Tibial artery (tissue), 4 donors: Measurements from ENCODE around the gene CBLC.

Source experiments
- DNase-seq, 2 donors: peaks; one replicate each; pipeline ENCODE4 v3.0.0-alpha.2; 2019
- H3K27ac ChIP-seq, 2 donors: fragments of 200-600 bp; sonication (generic) in 1 of 2; 1 replicate in 1 of 2; 2 replicates in 1 of 2; pipeline ENCODE4 v1.5.1; 2018 to 2019; ENCODE audit warnings: mild to moderate bottlenecking in 1 of 2
- H3K27me3 ChIP-seq, 2 donors: fragments of 200-600 bp; sonication (generic) in 1 of 2; one replicate each; pipeline versions ENCODE4 v1.5.1 to v1.6.0; 2016 to 2019
- H3K36me3 ChIP-seq, 3 donors: fragments of 200-600 bp; sonication (generic) in 2 of 3; one replicate each; pipeline ENCODE4 v1.5.1; 2016 to 2019; ENCODE audit warnings: mild to moderate bottlenecking in 2 of 3
- H3K4me1 ChIP-seq, 4 donors: fragments of 200-600 bp; sonication (generic) in 2 of 4; 1 replicate in 3 of 4; 2 replicates in 1 of 4; pipeline ENCODE4 v1.5.1; 2016 to 2019
- H3K4me3 ChIP-seq, 2 donors: fragments of 200-600 bp; sonication (generic) in 1 of 2; 1 replicate in 1 of 2; 2 replicates in 1 of 2; pipeline ENCODE4 v1.5.1; 2018 to 2019; ENCODE audit warnings: mild to moderate bottlenecking in 2 of 2
- H3K9me3 ChIP-seq, 3 donors: fragments of 200-600 bp; sonication (generic) in 1 of 3; one replicate each; pipeline ENCODE4 v1.5.1; 2016 to 2019
- CTCF ChIP-seq, 2 experiments: fragments of 200-600 bp in 1 of 2; fragments of 450-650 bp in 1 of 2; IDR thresholded peaks; one replicate each; pipeline ENCODE4 v1.5.1; 2017 to 2019; ENCODE audit warnings: antibody characterized with exemption in 2 of 2, mild to moderate bottlenecking in 1 of 2, moderate library complexity in 1 of 2
- intact Hi-C: fragments of 100-400 bp; cut with DNase I; formaldehyde crosslinking; loops from one replicate; pipeline ENCODE4 v1.15.0; 2023; ENCODE audit warnings: low total_unique reads

The CBLC gene

GRCh38 chr19:44756089-44756562 is 21.6 kb upstream of the CBLC start:
- peak overlapping the region; percentile 84 to 93 for H3K27ac ChIP-seq
- peaks cover 8 to 71% (median 62%) of the 10 kb centered on the region in 4 donors for H3K4me1 ChIP-seq
- no peaks in the 10 kb centered on the region for H3K9me3 ChIP-seq
- no peak for DNase-seq
- no peak overlapping the region for H3K4me3 ChIP-seq
- no peak for TF ChIP-seq CTCF (IDR thresholded peaks at IDR 0.05)
- no peaks in the 10 kb centered on the region for H3K27me3 ChIP-seq
- peaks cover 6 to 55% (median 23%) of the 10 kb centered on the region in 3 donors for H3K36me3 ChIP-seq
- intact Hi-C loops: no loop called here

DNA sequence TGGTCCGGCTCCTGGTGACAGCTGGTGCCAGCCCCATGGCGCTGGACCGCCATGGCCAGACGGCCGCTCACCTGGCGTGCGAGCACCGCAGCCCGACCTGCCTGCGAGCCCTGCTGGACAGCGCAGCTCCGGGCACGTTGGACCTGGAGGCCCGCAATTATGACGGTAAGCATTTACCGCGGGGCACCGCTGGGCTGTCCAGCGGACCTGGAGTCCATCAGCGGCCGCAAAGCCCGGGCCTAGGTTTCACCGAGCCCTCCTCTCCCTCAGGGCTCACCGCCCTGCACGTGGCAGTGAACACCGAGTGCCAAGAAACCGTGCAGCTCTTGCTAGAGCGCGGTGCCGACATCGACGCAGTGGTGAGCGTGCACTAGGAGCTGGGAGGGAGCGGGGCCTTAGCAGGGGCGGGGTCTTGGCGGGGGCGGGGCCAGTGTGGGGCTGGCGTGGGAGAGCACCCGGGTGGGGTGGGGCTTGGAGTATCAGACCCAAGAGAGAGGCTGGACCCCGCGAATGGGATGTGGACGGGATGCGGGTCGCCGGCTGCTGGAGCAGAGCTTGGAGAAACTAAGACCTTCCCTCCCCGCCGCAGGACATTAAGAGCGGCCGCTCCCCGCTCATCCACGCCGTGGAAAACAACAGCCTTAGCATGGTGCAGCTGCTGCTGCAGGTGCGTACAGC is 20.5 kb upstream of the CBLC start:
- Histone ChIP-seq H3K27ac (peak overlapping the region; percentile 84 to 93), H3K9me3 (no peaks in the 10 kb centered on the region), H3K4me3 (peak overlapping the region; percentile 61 to 70), H3K27me3 (no peaks in the 10 kb centered on the region), H3K36me3 (peaks cover 6 to 50% (median 23%) of the 10 kb centered on the region in 3 donors), H3K4me1 (peaks cover 8 to 65% (median 57%) of the 10 kb centered on the region in 4 donors)
- TF ChIP-seq CTCF (IDR thresholded peaks at IDR 0.05): no peak
- intact Hi-C loops: no loop called here
- peak; percentile 79 to 94 for DNase-seq

- TF ChIP-seq CTCF (IDR thresholded peaks at IDR 0.05): peak in 1 of 2 experiments; percentile 28
- H3K27ac ChIP-seq: peak overlapping the region; percentile 84 to 93
- peak; percentile 77 to 94 for DNase-seq
- H3K4me1 ChIP-seq: peaks cover 8 to 58% (median 50%) of the 10 kb centered on the region in 4 donors
- H3K36me3 ChIP-seq: peaks cover 6 to 50% (median 23%) of the 10 kb centered on the region in 3 donors
- intact Hi-C loops: no loop called here
- H3K27me3 ChIP-seq: no peaks in the 10 kb centered on the region
- peak overlapping the region; percentile 61 to 70 for H3K4me3 ChIP-seq
- H3K9me3 ChIP-seq: no peaks in the 10 kb centered on the region
Observed at GRCh38 chr19:44757735-44758505, 19.8 kb upstream of the CBLC start.

DNA sequence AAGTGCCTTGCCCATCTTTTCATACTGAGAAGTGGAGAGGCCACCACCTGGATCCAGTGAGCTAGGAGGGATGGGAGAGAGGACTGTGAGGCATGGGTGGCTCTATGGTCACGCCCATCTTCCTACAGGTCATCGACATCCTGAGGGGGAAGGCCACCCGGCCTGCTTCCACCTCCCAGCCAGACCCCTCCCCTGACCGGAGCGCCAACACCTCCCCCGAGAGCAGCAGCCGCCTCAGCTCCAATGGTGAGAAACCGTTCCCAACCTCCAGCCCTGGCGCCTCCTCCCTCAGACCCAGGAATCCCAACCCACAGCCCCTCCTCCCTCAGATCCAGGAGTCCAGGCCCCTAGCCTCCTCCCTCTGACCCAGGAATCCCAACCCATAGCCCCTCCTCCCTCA is 19.1 kb upstream of the CBLC start:
- Histone ChIP-seq H3K36me3 (peaks cover 6 to 50% (median 23%) of the 10 kb centered on the region in 3 donors), H3K27me3 (no peaks in the 10 kb centered on the region), H3K9me3 (no peaks in the 10 kb centered on the region), H3K27ac (peak overlapping the region; percentile 84 to 93), H3K4me3 (peak overlapping the region; percentile 61 to 70), H3K4me1 (peaks cover 8 to 51% (median 44%) of the 10 kb centered on the region in 4 donors)
- DNase-seq: no peak
- TF ChIP-seq CTCF (IDR thresholded peaks at IDR 0.05): no peak
- intact Hi-C loops: no loop called here

GRCh38 chr19:44759083-44759804 is 18.4 kb upstream of the CBLC start:
- intact Hi-C loops: no loop called here
- Histone ChIP-seq H3K4me3 (no peak overlapping the region), H3K4me1 (peaks cover 4 to 44% (median 38%) of the 10 kb centered on the region in 4 donors), H3K27ac (peak overlapping the region; percentile 84 to 93), H3K27me3 (no peaks in the 10 kb centered on the region), H3K9me3 (no peaks in the 10 kb centered on the region), H3K36me3 (peaks cover 6 to 50% (median 23%) of the 10 kb centered on the region in 3 donors)
- no peak for DNase-seq
- no peak for TF ChIP-seq CTCF (IDR thresholded peaks at IDR 0.05)
